Left lung (tissue), 10 donors: ENCODE results near the gene HHAT. TPM values are rescaled to one million over a fixed set of nuclear protein-coding genes. Genes with fewer than 3 reads are reported as not detected.

Experiments used
- ATAC-seq: fragments of 200-7000 bp; cut with Tn5 transposase; one replicate; pipeline ENCODE4 v1.9.1; 2020; ENCODE audit warnings: moderate library complexity
- DNase-seq, 4 donors: peaks; one replicate each; pipeline ENCODE4 v3.0.0-alpha.2; 2013 to 2020
- H3K27ac ChIP-seq, 2 donors: fragments of 200-600 bp; sonication (generic) in 1 of 2; one replicate each; pipeline versions ENCODE4 v1.5.0 to v1.8.0; 2020 to 2021
- H3K27me3 ChIP-seq, 2 donors: fragments of 200-600 bp; sonication (generic) in 1 of 2; one replicate each; pipeline versions ENCODE4 v1.5.0 to v1.8.0; 2020 to 2021
- H3K36me3 ChIP-seq, 2 donors: fragments of 200-600 bp; sonication (generic) in 1 of 2; one replicate each; pipeline versions ENCODE4 v1.5.0 to v1.8.0; 2020 to 2021
- H3K4me1 ChIP-seq, 2 donors: fragments of 200-600 bp; one replicate each; pipeline ENCODE4 v1.8.0; 2021
- H3K4me3 ChIP-seq, 2 donors: fragments of 200-600 bp; sonication (generic) in 1 of 2; one replicate each; pipeline versions ENCODE4 v1.5.0 to v1.8.0; 2020 to 2021; ENCODE audit warnings: mild to moderate bottlenecking in 1 of 2
- H3K9me3 ChIP-seq, 2 donors: fragments of 200-600 bp; sonication (generic) in 1 of 2; one replicate each; pipeline versions ENCODE4 v1.5.0 to v1.8.0; 2020 to 2021
- intact Hi-C, 2 donors: fragments of 100-400 bp; cut with DNase I; formaldehyde crosslinking; loops; one replicate each; pipeline versions ENCODE4 v1.11.2 to v1.14.2; 2022
- polyA plus RNA-seq, 6 donors: library from polyadenylated mRNA; unstranded; fragments of 120-200 nt; gene quantifications; one replicate each; pipeline ENCODE4 v1.2.1, GENCODE V29; 2013; ENCODE audit not compliant: insufficient read length in 6 of 6
- total RNA-seq, 2 donors: library from RNA; stranded (reverse); fragmentation: NEBNext Ultra II Directional; extraction: Animal tissue kit (Norgen Biotek cat#: 25700); gene quantifications; one replicate each; pipeline ENCODE4 v1.2.1, GENCODE V29; 2021
- TF ChIP-seq, protein P1 (sequence below), 2 donors: fragments of 200-600 bp; sonication (generic) in 1 of 2; IDR thresholded peaks; one replicate each; pipeline versions ENCODE4 v1.5.0 to v1.8.0; 2021; ENCODE audit warnings: antibody characterized with exemption in 2 of 2
- donor health status: DM: no; HTN: yes; CAD: no.
- donor health status: DM: no; HTN: no; CAD: no.

Gene HHAT
- total and polyA plus RNA-seq, 8 donors = 3.4 to 12.3 (median 10.8) TPM

DNA sequence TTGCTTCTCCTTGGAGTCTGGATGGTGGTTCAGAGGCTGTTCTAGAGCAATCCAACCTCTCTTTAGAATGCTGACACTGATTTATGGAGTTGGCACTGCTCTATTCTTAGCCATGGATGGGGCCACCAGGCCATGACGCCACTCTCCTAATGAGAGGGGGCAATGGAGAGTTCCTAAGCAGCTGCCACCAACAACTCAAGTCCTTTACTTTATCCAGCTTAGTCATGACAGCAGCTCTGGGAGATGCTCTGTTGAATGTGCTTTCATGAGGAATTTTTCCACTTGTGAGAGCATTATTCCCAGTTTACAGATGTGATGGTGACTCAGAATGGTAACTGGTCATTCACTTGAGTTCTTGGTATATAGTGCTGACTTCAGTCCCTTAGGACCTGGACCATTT lies 366.3 kb downstream of the HHAT start:
- DNase-seq (no peak), ATAC-seq (no peak)
- intact Hi-C loops = no loop called here
- no peaks in the 10 kb centered on the region for H3K36me3 ChIP-seq
- TF ChIP-seq, protein P1, sequence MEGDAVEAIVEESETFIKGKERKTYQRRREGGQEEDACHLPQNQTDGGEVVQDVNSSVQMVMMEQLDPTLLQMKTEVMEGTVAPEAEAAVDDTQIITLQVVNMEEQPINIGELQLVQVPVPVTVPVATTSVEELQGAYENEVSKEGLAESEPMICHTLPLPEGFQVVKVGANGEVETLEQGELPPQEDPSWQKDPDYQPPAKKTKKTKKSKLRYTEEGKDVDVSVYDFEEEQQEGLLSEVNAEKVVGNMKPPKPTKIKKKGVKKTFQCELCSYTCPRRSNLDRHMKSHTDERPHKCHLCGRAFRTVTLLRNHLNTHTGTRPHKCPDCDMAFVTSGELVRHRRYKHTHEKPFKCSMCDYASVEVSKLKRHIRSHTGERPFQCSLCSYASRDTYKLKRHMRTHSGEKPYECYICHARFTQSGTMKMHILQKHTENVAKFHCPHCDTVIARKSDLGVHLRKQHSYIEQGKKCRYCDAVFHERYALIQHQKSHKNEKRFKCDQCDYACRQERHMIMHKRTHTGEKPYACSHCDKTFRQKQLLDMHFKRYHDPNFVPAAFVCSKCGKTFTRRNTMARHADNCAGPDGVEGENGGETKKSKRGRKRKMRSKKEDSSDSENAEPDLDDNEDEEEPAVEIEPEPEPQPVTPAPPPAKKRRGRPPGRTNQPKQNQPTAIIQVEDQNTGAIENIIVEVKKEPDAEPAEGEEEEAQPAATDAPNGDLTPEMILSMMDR (IDR thresholded peaks at IDR 0.05) = no peak
- no peaks in the 10 kb centered on the region for H3K27me3 ChIP-seq
- H3K4me1 ChIP-seq = no peaks in the 10 kb centered on the region
- H3K4me3 ChIP-seq = no peak overlapping the region
- no peaks in the 10 kb centered on the region for H3K9me3 ChIP-seq
- no peak overlapping the region for H3K27ac ChIP-seq

GRCh38 chr1:210696709-210697108 lies 368.0 kb downstream of the HHAT start:
- Histone ChIP-seq H3K36me3 (no peaks in the 10 kb centered on the region), H3K4me1 (no peaks in the 10 kb centered on the region), H3K4me3 (no peak overlapping the region), H3K9me3 (no peaks in the 10 kb centered on the region), H3K27ac (no peak overlapping the region), H3K27me3 (no peaks in the 10 kb centered on the region)
- ATAC-seq = no peak
- TF ChIP-seq, protein P1 (IDR thresholded peaks at IDR 0.05) = no peak
- no peak for DNase-seq
- intact Hi-C loops = no loop called here

DNA sequence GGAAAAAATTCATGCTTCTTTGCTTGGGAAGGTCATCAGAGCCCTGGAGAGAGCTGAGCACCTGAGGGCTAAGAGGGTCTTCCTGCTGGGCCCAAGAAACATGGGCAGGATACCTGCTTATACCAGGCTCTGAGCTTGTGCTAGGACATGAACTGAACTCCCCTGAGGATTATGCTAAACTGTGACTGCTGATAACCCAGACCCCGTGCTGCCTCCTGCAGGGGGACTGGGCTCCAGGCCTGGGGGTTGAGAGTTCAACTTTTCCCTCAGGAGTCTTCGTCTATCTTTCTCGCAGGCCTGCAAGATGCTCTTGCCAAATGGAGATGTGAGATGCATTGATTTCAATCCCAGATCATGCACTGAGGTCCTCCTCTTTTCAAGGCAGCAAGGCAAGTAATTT lies 368.5 kb downstream of the HHAT start:
- TF ChIP-seq, protein P1 (IDR thresholded peaks at IDR 0.05) = no peak
- intact Hi-C loops = no loop called here

GRCh38 chr1:210698661-210699060 lies 370.0 kb downstream of the HHAT start:
- H3K4me1 ChIP-seq = no peaks in the 10 kb centered on the region
- no peaks in the 10 kb centered on the region for H3K9me3 ChIP-seq
- no peaks in the 10 kb centered on the region for H3K36me3 ChIP-seq
- TF ChIP-seq, protein P1 (IDR thresholded peaks at IDR 0.05) = no peak
- no peaks in the 10 kb centered on the region for H3K27me3 ChIP-seq
- no peak overlapping the region for H3K4me3 ChIP-seq
- intact Hi-C loops = no loop called here
- no peak for DNase-seq
- no peak overlapping the region for H3K27ac ChIP-seq
- ATAC-seq = no peak

More for the DNA sequence above, 368.5 kb downstream of the HHAT start:
- Histone ChIP-seq H3K9me3 (no peaks in the 10 kb centered on the region), H3K4me1 (no peaks in the 10 kb centered on the region), H3K4me3 (no peak overlapping the region), H3K27ac (no peak overlapping the region), H3K27me3 (no peaks in the 10 kb centered on the region), H3K36me3 (no peaks in the 10 kb centered on the region)
- ATAC-seq = no peak
- DNase-seq = no peak

DNA sequence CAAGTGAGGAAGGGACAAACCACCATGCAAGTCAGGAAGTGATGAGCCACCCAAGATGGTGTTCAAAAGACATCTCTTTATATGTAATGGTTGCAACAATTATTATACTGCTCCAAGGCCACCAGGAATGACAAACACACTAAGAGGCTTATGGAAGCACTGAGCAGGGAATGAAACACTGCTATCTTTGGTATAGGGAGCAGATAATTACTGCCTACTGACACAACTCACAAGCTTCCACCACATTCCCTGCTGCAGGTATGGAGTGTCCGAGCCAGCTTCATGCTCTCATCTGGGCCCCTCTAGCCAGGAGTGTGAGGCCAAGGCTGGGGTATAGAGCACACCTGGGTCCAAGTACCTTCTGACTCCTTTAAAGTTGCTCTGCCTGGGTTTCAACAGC lies 371.4 kb downstream of the HHAT start:
- TF ChIP-seq, protein P1 (IDR thresholded peaks at IDR 0.05) = no peak
- Histone ChIP-seq H3K27ac (no peak overlapping the region), H3K4me3 (no peak overlapping the region), H3K36me3 (no peaks in the 10 kb centered on the region), H3K27me3 (no peaks in the 10 kb centered on the region), H3K9me3 (no peaks in the 10 kb centered on the region), H3K4me1 (no peaks in the 10 kb centered on the region)
- intact Hi-C loops = no loop called here
- ATAC-seq (no peak), DNase-seq (no peak)
